Gastrocnemius medialis (tissue), 4 donors: ENCODE data around the gene LRRC3. TPM values are rescaled to one million over a fixed set of nuclear protein-coding genes. Genes with fewer than 3 reads are reported as not detected.

Source experiments
- ATAC-seq, 2 donors: fragments of 150-250 bp; one replicate each; pipeline ENCODE4 v1.9.1; 2016
- DNase-seq, 2 donors: peaks; one replicate each; pipeline ENCODE4 v3.0.0-alpha.2; 2019
- H3K27ac ChIP-seq, 4 donors: fragments of 200-600 bp; sonication (generic); 1 replicate in 1 of 4; 2 replicates in 3 of 4; pipeline ENCODE4 v1.5.1; 2016 to 2018; ENCODE audit warnings: mild to moderate bottlenecking in 2 of 4, moderate library complexity in 1 of 4
- H3K27me3 ChIP-seq, 3 donors: fragments of 200-600 bp; sonication (generic) in 2 of 3; 1 replicate in 1 of 3; 2 replicates in 2 of 3; pipeline versions ENCODE4 v1.5.1 to v1.6.0; 2016 to 2019; ENCODE audit warnings: mild to moderate bottlenecking in 1 of 3, moderate library complexity in 1 of 3
- H3K36me3 ChIP-seq, 2 donors: fragments of 200-600 bp; sonication (generic) in 1 of 2; one replicate each; pipeline ENCODE4 v1.5.1; 2017 to 2018
- H3K4me1 ChIP-seq, 2 donors: fragments of 200-600 bp; sonication (generic) in 1 of 2; one replicate each; pipeline ENCODE4 v1.5.1; 2016 to 2017; ENCODE audit warnings: mild to moderate bottlenecking in 2 of 2
- H3K4me3 ChIP-seq, 4 donors: fragments of 200-600 bp; sonication (generic) in 3 of 4; 1 replicate in 1 of 4; 2 replicates in 3 of 4; pipeline ENCODE4 v1.5.1; 2016 to 2019; ENCODE audit warnings: mild to moderate bottlenecking in 2 of 4
- H3K9me3 ChIP-seq, 3 donors: fragments of 200-600 bp; sonication (generic) in 2 of 3; 1 replicate in 1 of 3; 2 replicates in 2 of 3; pipeline ENCODE4 v1.5.1; 2016 to 2019
- CTCF ChIP-seq, 5 experiments: fragments of 450-650 bp in 3 of 5; fragments of 200-600 bp in 2 of 5; sonication (generic) in 2 of 5; IDR thresholded peaks in 4 of 5; conservative IDR thresholded peaks in 1 of 5; 1 replicate in 4 of 5; 2 replicates in 1 of 5; pipeline ENCODE4 v1.5.1; 2016 to 2019; ENCODE audit warnings: antibody characterized with exemption in 5 of 5, mild to moderate bottlenecking in 3 of 5, moderate library complexity in 3 of 5
- POLR2A ChIP-seq, 2 donors: fragments of 450-650 bp; IDR thresholded peaks; one replicate each; pipeline ENCODE4 v1.6.1; 2017; ENCODE audit warnings: antibody characterized with exemption in 2 of 2, mild to moderate bottlenecking in 2 of 2, moderate library complexity in 2 of 2
- in situ Hi-C, 4 donors: fragments of 200-750 bp; cut with MboI; loops; one replicate each; pipeline versions ENCODE4 v1.15.0 to v1.8.0; 2017; ENCODE audit warnings: low sequenced_read_pairs in 4 of 4
- intact Hi-C: fragments of 100-400 bp; cut with DNase I; formaldehyde crosslinking; loops from one replicate; pipeline ENCODE4 v1.15.1; 2023; ENCODE audit warnings: low total_unique reads
- total RNA-seq, 4 donors: library from RNA; depleted of rRNA; stranded (reverse); fragments of >200 nt; gene quantifications; one replicate each; pipeline versions ENCODE4 v1.1.0 to v1.2.3, GENCODE V29; 2016

The LRRC3 gene
- total RNA-seq, 4 donors from 2014 or later, result 0.36 to 0.70 (median 0.55) TPM

DNA sequence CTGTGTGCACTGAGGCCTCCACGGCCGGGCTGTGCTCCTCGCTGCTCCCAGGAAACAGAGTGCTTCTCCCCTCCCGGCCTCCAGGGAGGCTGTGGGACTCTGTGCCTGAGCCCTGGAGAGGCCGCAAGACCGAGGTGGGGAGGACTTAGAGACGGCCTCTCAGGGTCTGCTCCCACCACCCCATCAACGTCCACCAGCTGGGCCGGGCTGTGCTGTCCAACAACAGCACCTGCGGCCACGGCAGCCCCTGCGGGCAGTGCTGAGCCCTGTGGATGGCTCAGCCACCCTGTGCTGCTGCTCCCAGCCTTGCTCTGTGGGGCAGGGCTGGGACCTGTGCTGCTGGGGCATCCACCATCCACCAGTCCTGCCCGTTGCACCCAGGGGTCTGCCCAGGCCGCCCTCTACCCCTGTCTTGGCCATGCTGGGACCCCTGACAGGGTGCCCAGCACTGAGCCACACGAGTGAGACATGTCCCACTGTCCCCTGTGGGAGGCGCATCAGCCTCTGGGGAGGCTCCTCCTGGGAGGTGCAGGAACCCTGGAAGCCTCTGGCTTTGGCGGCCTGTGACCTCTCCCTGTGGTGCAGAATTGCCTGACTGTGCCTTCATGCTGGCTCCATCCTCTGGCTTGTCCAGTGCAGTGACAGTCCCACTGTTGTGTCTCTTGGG is 31.2 kb upstream of the LRRC3 start:
- in situ Hi-C loops, result no loop called here
- H3K9me3 ChIP-seq, result no peaks in the 10 kb centered on the region
- intact Hi-C loops, result no loop called here
- TF ChIP-seq POLR2A (IDR thresholded peaks at IDR 0.05) (no peak), CTCF (IDR thresholded peaks at IDR 0.05 in 4 of 5, conservative IDR thresholded peaks at IDR 0.05 in 1 of 5) (no peak)
- no peak overlapping the region for H3K4me3 ChIP-seq
- H3K36me3 ChIP-seq, result no peaks in the 10 kb centered on the region
- ATAC-seq (no peak), DNase-seq (peak; percentile 1)
- no peaks in the 10 kb centered on the region for H3K4me1 ChIP-seq
- peaks cover 0 to 5% (median 2%) of the 10 kb centered on the region in 3 donors for H3K27me3 ChIP-seq
- H3K27ac ChIP-seq, result no peak overlapping the region

DNA sequence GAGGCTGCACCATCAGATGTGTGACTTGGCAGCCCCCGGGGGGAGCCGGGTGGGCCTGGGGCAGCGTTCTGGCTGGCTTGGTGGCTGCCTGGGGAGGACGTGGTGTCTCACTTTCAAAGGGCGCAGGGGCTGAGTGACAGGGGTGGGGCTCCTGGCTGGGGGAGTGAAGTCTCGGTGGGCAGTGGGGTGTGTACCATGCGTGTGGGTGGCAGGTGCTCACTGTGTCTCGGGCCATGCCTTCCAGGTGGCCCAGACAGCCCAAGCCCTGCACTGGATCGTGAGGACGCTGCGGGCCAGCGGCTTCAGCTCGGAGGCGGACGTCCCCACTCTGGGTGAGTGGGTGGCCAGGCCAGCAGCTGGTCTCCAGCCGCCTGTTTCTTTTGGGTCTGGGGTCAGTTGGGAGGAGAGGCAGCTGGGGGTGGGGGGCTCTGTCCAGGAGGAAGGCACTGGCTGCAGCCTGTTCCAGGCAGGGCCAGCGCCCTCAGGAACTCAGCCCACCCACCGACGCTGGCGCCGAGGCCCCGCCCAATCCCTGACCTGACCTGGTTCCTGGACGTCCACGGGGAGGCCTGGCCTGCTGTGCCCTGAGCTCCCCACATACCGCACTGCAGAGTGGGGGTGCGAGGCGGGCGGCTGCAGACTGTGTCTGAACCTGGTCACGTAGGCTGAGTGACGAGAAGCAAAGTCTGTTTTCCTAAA is 30.6 kb upstream of the LRRC3 start:
- in situ Hi-C loops, result no loop called here
- Histone ChIP-seq H3K27me3 (peaks cover 0 to 5% (median 2%) of the 10 kb centered on the region in 3 donors), H3K27ac (no peak overlapping the region), H3K36me3 (no peaks in the 10 kb centered on the region), H3K4me3 (peak overlapping the region in 1 of 4 donors; percentile 17), H3K4me1 (no peaks in the 10 kb centered on the region), H3K9me3 (no peaks in the 10 kb centered on the region)
- ATAC-seq, result no peak
- intact Hi-C loops, result no loop called here
- no peak for TF ChIP-seq POLR2A (IDR thresholded peaks at IDR 0.05)
- TF ChIP-seq CTCF (IDR thresholded peaks at IDR 0.05 in 4 of 5, conservative IDR thresholded peaks at IDR 0.05 in 1 of 5), result no peak
- peak; percentile 1 to 3 for DNase-seq

GRCh38 chr21:44425307-44425894 is 29.9 kb upstream of the LRRC3 start:
- Histone ChIP-seq H3K4me3 (peak overlapping the region in 1 of 4 donors; percentile 17), H3K27me3 (peaks cover 0 to 5% (median 2%) of the 10 kb centered on the region in 3 donors), H3K4me1 (no peaks in the 10 kb centered on the region), H3K9me3 (no peaks in the 10 kb centered on the region), H3K27ac (no peak overlapping the region), H3K36me3 (no peaks in the 10 kb centered on the region)
- TF ChIP-seq CTCF (IDR thresholded peaks at IDR 0.05 in 4 of 5, conservative IDR thresholded peaks at IDR 0.05 in 1 of 5), result no peak
- no peak for TF ChIP-seq POLR2A (IDR thresholded peaks at IDR 0.05)
- intact Hi-C loops (no loop called here), in situ Hi-C loops (no loop called here)
- DNase-seq (peak; percentile 0 to 7), ATAC-seq (no peak)

DNA sequence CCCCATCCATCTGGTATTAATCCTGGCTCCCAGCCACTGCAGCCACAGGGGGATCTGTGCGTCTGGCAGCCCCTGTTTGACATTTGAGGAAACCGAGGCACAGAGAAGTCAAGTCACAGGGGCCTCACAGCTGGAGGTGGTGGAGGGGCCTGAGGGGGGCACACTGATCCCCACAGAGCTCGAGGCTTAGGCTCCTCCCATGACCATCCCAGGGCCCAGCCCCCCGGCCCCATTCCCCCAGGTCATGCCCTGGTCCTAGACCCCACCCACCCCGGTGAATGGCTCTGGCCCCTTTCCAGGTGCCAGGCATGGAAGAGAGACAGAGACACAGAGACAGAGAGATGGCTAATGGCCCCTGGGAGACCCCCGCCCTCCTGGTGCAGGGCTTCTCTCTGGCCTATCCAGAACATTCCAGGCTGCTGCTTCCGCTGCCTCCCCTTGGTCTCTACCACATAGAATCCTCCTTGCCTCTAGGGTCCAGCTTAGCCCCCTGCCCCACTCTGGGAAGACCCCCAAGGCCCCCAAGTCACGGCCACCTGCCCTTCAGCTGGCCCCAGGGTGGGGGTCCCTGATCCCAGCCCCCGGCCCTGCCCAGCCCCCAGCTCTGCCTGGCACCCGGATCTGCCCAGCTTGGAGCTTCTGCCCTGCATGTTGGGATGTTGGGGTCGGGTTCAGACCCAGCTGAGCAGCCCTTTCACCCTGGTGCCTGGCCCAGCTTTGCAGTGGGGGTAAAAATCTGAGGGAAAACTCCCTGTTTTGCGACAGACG is 29.2 kb upstream of the LRRC3 start:
- Histone ChIP-seq H3K27ac (no peak overlapping the region), H3K27me3 (peaks cover 0 to 5% (median 2%) of the 10 kb centered on the region in 3 donors), H3K4me1 (no peaks in the 10 kb centered on the region), H3K36me3 (no peaks in the 10 kb centered on the region), H3K9me3 (no peaks in the 10 kb centered on the region), H3K4me3 (peak overlapping the region in 1 of 4 donors; percentile 17)
- ATAC-seq (no peak), DNase-seq (peak; percentile 1 to 7)
- TF ChIP-seq CTCF (IDR thresholded peaks at IDR 0.05 in 4 of 5, conservative IDR thresholded peaks at IDR 0.05 in 1 of 5) (no peak), POLR2A (IDR thresholded peaks at IDR 0.05) (no peak)
- intact Hi-C loops, result no loop called here
- in situ Hi-C loops, result no loop called here
